ENCODE data around the gene PDE8B.

GRCh38 chr5:77301447-77301883 lies 91.0 kb downstream of the PDE8B start:
- no peak for TF ChIP-seq CTCF (IDR thresholded peaks at IDR 0.05)
- TF ChIP-seq EZH2 (IDR thresholded peaks at IDR 0.05; ENCODE audit: borderline replicate concordance, insufficient read depth, low read depth, low read length, poor library complexity, severe bottlenecking): no peak
